GM12878 (cell line): Measurements from ENCODE around the gene CAPRIN2. TPM values are rescaled to one million over a fixed set of nuclear protein-coding genes. Genes with fewer than 3 reads are reported as not detected.
A peak's percentile ranks its signal among the peaks of the same experiment; 100 is the strongest.

Experiments used
- CREB1 ChIP-seq: IDR thresholded peaks from 2 replicates; pipeline ENCODE4 v1.6.1; 2012; ENCODE audit warnings: low read depth, mild to moderate bottlenecking, inconsistent platforms
- GATAD2B ChIP-seq: fragments of 450-650 bp; conservative IDR thresholded peaks from 2 replicates; pipeline ENCODE4 v1.6.1; 2017; ENCODE audit warnings: low read depth, mild to moderate bottlenecking, moderate library complexity
- HCFC1 ChIP-seq: fragments of 150-350 bp; IDR thresholded peaks from 2 replicates; pipeline ENCODE4 v1.6.1; 2014; ENCODE audit warnings: low read length
- NKRF ChIP-seq: fragments of 450-650 bp; conservative IDR thresholded peaks from 2 replicates; pipeline ENCODE4 v1.6.1; 2017; ENCODE audit warnings: mild to moderate bottlenecking, moderate library complexity
- NR2C1 ChIP-seq: fragments of 450-650 bp; IDR thresholded peaks from 2 replicates; pipeline ENCODE4 v1.6.1; 2017; ENCODE audit warnings: antibody characterized with exemption, mild to moderate bottlenecking, moderate library complexity
- POLR2AphosphoS5 ChIP-seq: IDR thresholded peaks from 2 replicates; pipeline ENCODE4 v1.6.1; 2011; ENCODE audit warnings: mild to moderate bottlenecking, low read length, inconsistent platforms
- SPI1 ChIP-seq: IDR thresholded peaks from 2 replicates; pipeline ENCODE4 v1.6.1; 2011; ENCODE audit warnings: low read depth, mild to moderate bottlenecking, low read length, moderate library complexity, borderline replicate concordance; ENCODE audit not compliant: insufficient read depth
- STAT1 ChIP-seq: fragments of 450-650 bp; conservative IDR thresholded peaks from 2 replicates; pipeline ENCODE4 v1.6.1; 2014; ENCODE audit warnings: antibody characterized with exemption, mild to moderate bottlenecking
- SUPT20H ChIP-seq: IDR thresholded peaks from 2 replicates; pipeline ENCODE4 v1.6.1; 2011; ENCODE audit warnings: low read depth, mild to moderate bottlenecking, low read length, moderate library complexity, borderline replicate concordance; ENCODE audit not compliant: control insufficient read depth
- polyA plus RNA-seq, 11 experiments: library from polyadenylated mRNA; depleted of rRNA in 4 of 11; unstranded in 6 of 11; stranded (reverse) in 5 of 11; fragments of >200 nt; fragmentation: Nextera tagmentation in 4 of 11; fragmentation: Illumina TruSeq in 1 of 11; extraction: Ambion mirVana in 4 of 11; extraction: Trizol in 1 of 11; gene quantifications; 1 replicate in 1 of 11; 2 replicates in 10 of 11; pipeline versions ENCODE4 v1.2.1 to v1.2.3, GENCODE V29; 2011 to 2016; ENCODE audit warnings: inconsistent platforms in 2 of 11, missing spikeins in 2 of 11, low read depth in 1 of 11
- total RNA-seq, 4 experiments: library from RNA; depleted of rRNA in 3 of 4; stranded (reverse); fragments of >200 nt in 3 of 4; fragmentation: Illumina TruSeq in 1 of 4; extraction: Trizol in 1 of 4; gene quantifications; 2 replicates each; pipeline versions ENCODE4 v1.2.1 to v1.2.3, GENCODE V29; 2013 to 2021

The CAPRIN2 gene
- total and polyA plus RNA-seq, 10 of the 15 experiments (the other 5 are each of a cell fraction or from before 2014, with no cell fraction given) = 1.2 to 13.6 (median 8.2) TPM

- TF ChIP-seq SUPT20H (no peak), CREB1 (peak; percentile 86), STAT1 (0 out of 2 replicates have a peak, but pooled peaks have one; percentile 64), NKRF (peak; percentile 50; the same call in 1 of the 2 replicates), GATAD2B (peak; percentile 86), HCFC1 (peak; percentile 90), POLR2AphosphoS5 (peak; percentile 57; the same call in 1 of the 2 replicates), NR2C1 (peak; percentile 91), SPI1 (0 out of 2 replicates have a peak, but pooled peaks have one; percentile 30)
- TF ChIP-seq, all 136 proteins: peak for 51
Measured at GRCh38 chr12:30695199-30696102, 59.3 kb downstream of the CAPRIN2 start, which contains the start of gene IPO8 (continued).
